HepG2 (cell line): ENCODE results near the gene VPS13D. TPM values are rescaled to one million over a fixed set of nuclear protein-coding genes. Genes with fewer than 3 reads are reported as not detected.

Experiments
- ATAC-seq: fragments of 200-7000 bp; cut with Tn5 transposase; 3 replicates; pipeline ENCODE4 v1.9.1; 2020; ENCODE audit warnings: mild to moderate bottlenecking, moderate library complexity
- BruUV-seq: library from RNA; stranded (reverse); fragments of 400-500 nt; replicated peaks from 2 replicates; lab custom pipeline; 2021; lab: Mats Ljungman, UMichigan
- CTCF ChIA-PET: fragments of 300-600 bp; formaldehyde crosslinking; extraction: SDS; loops from one replicate; lab custom pipeline; 2021; ENCODE audit warnings: low total read pairs, inconsistent platforms, low intra/inter-chr PET ratio; lab: Yijun Ruan, JAX
- POLR2A ChIA-PET: fragments of 350-600 bp; sonication (Branson Sonifier 250); formaldehyde crosslinking; loops from one replicate; lab custom pipeline; 2020; ENCODE audit warnings: antibody characterized with exemption, inconsistent platforms; lab: Yijun Ruan, JAX
- DNase-seq: peaks from one replicate; pipeline ENCODE4 v3.0.0-alpha.2; 2015; ENCODE audit warnings: low spot score
- FAIRE-seq: peaks from 3 replicates; lab custom pipeline; 2011; peaks lifted over from hg19 to GRCh38; lab: Jason Lieb, UNC
- H2AFZ ChIP-seq: one replicate; pipeline ENCODE4 v1.6.1; 2011; ENCODE audit warnings: low read length, inconsistent platforms
- H3K27ac ChIP-seq: fragments of 300-600 bp; 3 replicates; pipeline ENCODE4 v1.8.0; 2011; ENCODE audit warnings: mixed run types, mild to moderate bottlenecking, mixed read lengths, low read length, inconsistent platforms; ENCODE audit not compliant: insufficient read depth; ENCODE audit errors: extremely low read length
- H3K27me3 ChIP-seq, 2 experiments: fragments of 200-600 bp in 1 of 2; 2 replicates in 1 of 2; 3 replicates in 1 of 2; pipeline versions ENCODE4 v1.6.0 to v1.8.0; 2011; ENCODE audit warnings: low read length in 2 of 2, mild to moderate bottlenecking in 2 of 2, moderate library complexity in 2 of 2, inconsistent platforms in 1 of 2; ENCODE audit not compliant: insufficient read depth in 2 of 2, control insufficient read depth in 1 of 2
- H3K36me3 ChIP-seq, 2 experiments: fragments of 200-600 bp in 1 of 2; replicated peaks in 1 of 2; 2 replicates in 1 of 2; 3 replicates in 1 of 2; pipeline versions ENCODE4 v1.5.1 to v1.8.0; 2011; ENCODE audit warnings: low read length in 2 of 2, inconsistent platforms in 1 of 2; ENCODE audit not compliant: insufficient read depth in 2 of 2, control insufficient read depth in 1 of 2
- H3K4me1 ChIP-seq: 2 replicates; pipeline ENCODE4 v1.5.1; 2012; ENCODE audit warnings: low read length, inconsistent platforms; ENCODE audit not compliant: insufficient read depth
- H3K4me2 ChIP-seq: 2 replicates; pipeline ENCODE4 v1.6.0; 2011; ENCODE audit warnings: low read depth, low read length, inconsistent platforms
- H3K4me3 ChIP-seq, 3 experiments: fragments of 200-600 bp in 1 of 3; sonication (generic), shearing (Covaris generic) in 1 of 3; replicated peaks in 1 of 3; 2 replicates each; pipeline ENCODE4 v1.5.1; 2011 to 2016; ENCODE audit warnings: low read length in 3 of 3, inconsistent platforms in 2 of 3, low read depth in 2 of 3, mild to moderate bottlenecking in 2 of 3, control low read depth in 1 of 3, mixed read lengths in 1 of 3; ENCODE audit not compliant: insufficient read depth in 1 of 3
- H3K79me2 ChIP-seq: one replicate; pipeline ENCODE4 v1.6.1; 2011; ENCODE audit warnings: low read length, inconsistent platforms; ENCODE audit not compliant: insufficient read depth
- H3K9ac ChIP-seq: 2 replicates; pipeline ENCODE4 v1.6.0; 2011; ENCODE audit warnings: mild to moderate bottlenecking, low read depth, low read length, inconsistent platforms; ENCODE audit not compliant: insufficient read depth
- H3K9me3 ChIP-seq: 2 replicates; pipeline ENCODE4 v1.5.1; 2012; ENCODE audit warnings: mild to moderate bottlenecking, low read length
- H4K20me1 ChIP-seq: 2 replicates; pipeline ENCODE4 v1.6.0; 2011; ENCODE audit warnings: inconsistent platforms, mild to moderate bottlenecking, low read length, moderate library complexity; ENCODE audit not compliant: insufficient read depth
- FOXP4 ChIP-seq: sonication (generic); formaldehyde crosslinking; IDR thresholded peaks from 2 replicates; pipeline ENCODE4 v1.4.0; 2020; ENCODE audit warnings: missing genetic modification reagents
- STAG1 ChIP-seq: sonication (generic); formaldehyde crosslinking; IDR thresholded peaks from 2 replicates; pipeline ENCODE4 v1.4.0; 2020; ENCODE audit warnings: missing genetic modification reagents
- THAP8 ChIP-seq: sonication (generic); formaldehyde crosslinking; IDR thresholded peaks from 2 replicates; pipeline ENCODE4 v1.5.1; 2020; ENCODE audit warnings: missing genetic modification reagents, mild to moderate bottlenecking, borderline replicate concordance
- TP53 ChIP-seq: sonication (generic); formaldehyde crosslinking; conservative IDR thresholded peaks from 2 replicates; pipeline ENCODE4 v1.4.0; 2020; ENCODE audit warnings: missing genetic modification reagents
- ZNF235 ChIP-seq: sonication (generic); formaldehyde crosslinking; IDR thresholded peaks from 2 replicates; pipeline ENCODE4 v1.8.1; 2023; ENCODE audit warnings: mild to moderate bottlenecking, missing genetic modification reagents, borderline replicate concordance
- ZNF326 ChIP-seq: sonication (generic); formaldehyde crosslinking; IDR thresholded peaks from 2 replicates; pipeline ENCODE4 v1.4.0; 2020; ENCODE audit warnings: missing genetic modification reagents, borderline replicate concordance
- ZNF577 ChIP-seq: sonication (generic); formaldehyde crosslinking; IDR thresholded peaks from 2 replicates; pipeline ENCODE4 v1.4.0; 2020; ENCODE audit warnings: mild to moderate bottlenecking, low read depth, missing genetic modification reagents, borderline replicate concordance
- ZSCAN30 ChIP-seq: sonication (generic); formaldehyde crosslinking; IDR thresholded peaks from 2 replicates; pipeline ENCODE4 v1.5.0; 2020; ENCODE audit warnings: mild to moderate bottlenecking, missing genetic modification reagents
- WGBS: methylation state at CpG from one replicate; pipeline ENCODE4 v1.1.6; 2017; ENCODE audit warnings: low lambda C conversion rate; 5-methylcytosine and 5-hydroxymethylcytosine counted together
- in situ Hi-C: cut with HindIII; loops from 2 replicates; pipeline ENCODE4 v1.10.0; 2017; ENCODE audit warnings: low pct_unique_long_range_greater_than_20kb; ENCODE audit not compliant: extremely low pct_ligation_motif_present
- intact Hi-C: fragments of 100-400 bp; cut with micrococcal nuclease; formaldehyde crosslinking; loops from one replicate; pipeline ENCODE4 v1.10.0; 2022; ENCODE audit not compliant: unreplicated experiment
- polyA plus RNA-seq, 8 experiments: library from polyadenylated mRNA; depleted of rRNA in 3 of 8; stranded (reverse) in 7 of 8; unstranded in 1 of 8; fragments of >200 nt; fragmentation: Illumina TruSeq in 4 of 8; extraction: Trizol in 4 of 8; gene quantifications; 2 replicates each; pipeline versions ENCODE4 v1.2.1 to v1.2.3, GENCODE V29; 2011 to 2016; ENCODE audit warnings: low read depth in 4 of 8, missing spikeins in 1 of 8, mixed read lengths in 1 of 8; ENCODE audit not compliant: insufficient read depth in 1 of 8
- total RNA-seq, 5 experiments: library from RNA; depleted of rRNA; stranded (reverse); fragments of >200 nt; fragmentation: Illumina TruSeq; extraction: Trizol; gene quantifications; 2 replicates each; pipeline ENCODE4 v1.2.3, GENCODE V29; 2016; ENCODE audit warnings: low read depth in 1 of 5

VPS13D gene
- total and polyA plus RNA-seq, 2 of the 13 experiments (the other 11 are each of a cell fraction or from before 2014, with no cell fraction given), result 8.6 to 13.9 TPM

GRCh38 chr1:12376236-12377045 lies 146.6 kb downstream of the VPS13D start:
- ATAC-seq (no peak), FAIRE-seq (peak; percentile 56), DNase-seq (no peak)
- H3K27ac ChIP-seq, result peak overlapping the region; percentile 14
- H3K4me2 ChIP-seq, result no peak overlapping the region
- intact Hi-C loops (no loop called here), in situ Hi-C loops (no loop called here)
- H3K36me3 ChIP-seq, result peaks cover 0 to 1% of the 10 kb centered on the region in 2 experiments; a peak in 2 of 5 replicates
- no peaks in the 10 kb centered on the region for H3K79me2 ChIP-seq
- no peak overlapping the region for H2AFZ ChIP-seq
- 72% methylated on average over 6 of the region's 6 CpGs for WGBS
- no TSS peak for BruUV-seq
- H4K20me1 ChIP-seq, result no peaks in the 10 kb centered on the region
- H3K4me3 ChIP-seq, result no peak overlapping the region
- no peak overlapping the region for H3K9ac ChIP-seq
- H3K9me3 ChIP-seq, result no peaks in the 10 kb centered on the region
- ChIA-PET CTCF (no interaction called here), POLR2A (interaction anchor here (1.0 kb wide), 1 partner anchor 26 kb away, joined by 4 read pairs; no protein-coding TSS in a partner anchor)
- peaks cover 37% of the 10 kb centered on the region for H3K4me1 ChIP-seq
- no peaks in the 10 kb centered on the region for H3K27me3 ChIP-seq
- TF ChIP-seq STAG1 (CRISPR knock-in tag), result peak; percentile 30; the same call in 1 of the 2 replicates
- no peak for TF ChIP-seq ZSCAN30 (CRISPR knock-in tag)
- TF ChIP-seq FOXP4 (CRISPR knock-in tag), result no peak
- TF ChIP-seq THAP8, result no peak
- TF ChIP-seq TP53 (CRISPR knock-in tag), result no peak
- no peak for TF ChIP-seq ZNF235 (CRISPR knock-in tag)
- no peak for TF ChIP-seq ZNF326 (CRISPR knock-in tag)
- TF ChIP-seq ZNF577 (CRISPR knock-in tag), result no peak
